Measurements from ENCODE around the gene HTT. TPM values are rescaled to one million over a fixed set of nuclear protein-coding genes. Genes with fewer than 3 reads are reported as not detected.

Gene HTT
- total and polyA plus RNA-seq, 2 of the 13 experiments (the other 11 are each of a cell fraction or from before 2014, with no cell fraction given), result 17.5 to 19.5 TPM

DNA sequence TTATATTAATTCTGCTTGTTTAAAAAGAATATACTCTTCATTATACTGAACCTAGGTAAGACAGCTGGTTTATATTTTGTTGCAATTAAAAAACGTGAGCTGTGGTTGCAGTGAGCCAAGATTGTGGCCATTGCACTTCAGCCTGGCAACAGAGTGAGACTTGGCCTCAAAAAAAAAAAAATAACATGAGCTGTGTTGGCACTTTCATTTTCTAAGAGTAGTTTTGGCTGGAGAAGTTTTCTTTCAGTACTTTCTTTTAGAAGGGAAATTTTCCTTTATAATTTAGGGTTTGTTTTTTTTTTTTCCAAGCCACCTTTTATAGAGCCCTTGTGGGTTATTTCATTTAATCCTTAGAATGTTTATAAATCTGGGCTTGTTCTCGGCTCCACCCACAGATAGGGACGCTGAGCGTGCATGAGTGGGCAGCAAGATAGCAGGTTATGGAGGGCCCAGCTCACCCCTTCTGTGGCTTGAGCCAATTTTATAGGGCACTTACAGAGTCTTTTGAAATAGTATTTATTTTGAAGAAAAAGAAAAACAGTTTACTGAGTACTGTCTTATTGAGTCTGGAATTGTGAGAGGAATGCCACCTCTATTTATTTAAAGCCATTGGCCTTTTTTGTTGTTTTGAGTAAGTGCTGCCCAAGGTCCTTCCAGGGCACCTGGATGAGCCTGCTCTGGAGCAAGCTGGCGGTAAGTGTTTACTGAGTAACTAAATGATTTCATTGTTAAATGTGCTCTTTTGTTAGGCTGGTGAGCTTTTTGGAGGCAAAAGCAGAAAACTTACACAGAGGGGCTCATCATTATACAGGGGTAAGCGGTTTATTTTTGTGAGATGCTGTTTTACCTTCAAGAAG, 60.9 kb downstream of the HTT start:
- ATAC-seq (peak; percentile 79), DNase-seq (ENCODE audit: low spot score) (peak; percentile 45), FAIRE-seq (no peak)
- BruUV-seq (replicated peaks), result no TSS peak
- intact Hi-C loops (cut with micrococcal nuclease; ENCODE audit: unreplicated experiment) (loop anchor here (2.0 kb wide), 1 partner anchor 29 kb away; no protein-coding TSS in a partner anchor), in situ Hi-C loops (cut with HindIII; ENCODE audit: extremely low pct_ligation_motif_present, low pct_unique_long_range_greater_than_20kb) (no loop called here)
- CTCF ChIA-PET (ENCODE audit: low intra/inter-chr PET ratio, low total read pairs), result interaction anchor here (1.6 kb wide), 1 partner anchor 29 kb away, joined by 9 read pairs; no protein-coding TSS in a partner anchor
- H3K27me3 ChIP-seq (ENCODE audit: control insufficient read depth in 1 of 2, insufficient read depth in 2 of 2, low read length in 2 of 2), result no peaks in the 10 kb centered on the region
- H4K20me1 ChIP-seq (ENCODE audit: insufficient read depth, low read length), result no peaks in the 10 kb centered on the region
- peak overlapping the region; percentile 10 for H3K27ac ChIP-seq (ENCODE audit: extremely low read length, insufficient read depth, low read length)
- peaks cover 14% of the 10 kb centered on the region for H3K4me1 ChIP-seq (ENCODE audit: insufficient read depth, low read length)
- no peaks in the 10 kb centered on the region for H3K9me3 ChIP-seq (ENCODE audit: low read length)
- 80% methylated on average over 6 of the region's 6 CpGs for WGBS (ENCODE audit: low lambda C conversion rate)
- no peaks in the 10 kb centered on the region for H3K79me2 ChIP-seq (ENCODE audit: insufficient read depth, low read length)
- H3K36me3 ChIP-seq (replicated peaks in 1 of 2; ENCODE audit: control insufficient read depth in 1 of 2, insufficient read depth in 2 of 2, low read length in 2 of 2), result peaks cover 16 to 73% of the 10 kb centered on the region in 2 experiments; a peak in 4 of 5 replicates
- H3K9ac ChIP-seq (ENCODE audit: insufficient read depth, low read depth, low read length), result no peak overlapping the region
- no peak overlapping the region for H2AFZ ChIP-seq (ENCODE audit: low read length)
- no peak overlapping the region for H3K4me2 ChIP-seq (ENCODE audit: low read depth, low read length)
- no peak overlapping the region for H3K4me3 ChIP-seq (replicated peaks in 1 of 3; ENCODE audit: insufficient read depth in 1 of 3, low read depth in 2 of 3, low read length in 3 of 3)
- POLR2A ChIA-PET, result no interaction called here
- TF ChIP-seq, protein P1, sequence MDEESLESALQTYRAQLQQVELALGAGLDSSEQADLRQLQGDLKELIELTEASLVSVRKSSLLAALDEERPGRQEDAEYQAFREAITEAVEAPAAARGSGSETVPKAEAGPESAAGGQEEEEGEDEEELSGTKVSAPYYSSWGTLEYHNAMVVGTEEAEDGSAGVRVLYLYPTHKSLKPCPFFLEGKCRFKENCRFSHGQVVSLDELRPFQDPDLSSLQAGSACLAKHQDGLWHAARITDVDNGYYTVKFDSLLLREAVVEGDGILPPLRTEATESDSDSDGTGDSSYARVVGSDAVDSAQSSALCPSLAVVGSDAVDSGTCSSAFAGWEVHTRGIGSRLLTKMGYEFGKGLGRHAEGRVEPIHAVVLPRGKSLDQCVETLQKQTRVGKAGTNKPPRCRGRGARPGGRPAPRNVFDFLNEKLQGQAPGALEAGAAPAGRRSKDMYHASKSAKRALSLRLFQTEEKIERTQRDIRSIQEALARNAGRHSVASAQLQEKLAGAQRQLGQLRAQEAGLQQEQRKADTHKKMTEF (CRISPR knock-in tag; IDR thresholded peaks at IDR 0.05), result no peak
- TF ChIP-seq SOX13 (IDR thresholded peaks at IDR 0.05) (no peak), SOX13 (CRISPR knock-in tag; conservative IDR thresholded peaks at IDR 0.05 in 1 of 2, IDR thresholded peaks at IDR 0.05 in 1 of 2) (peak in 1 of 2 experiments; percentile 85; a peak in 2 of 4 replicates), ARNT (IDR thresholded peaks at IDR 0.05) (no peak), GATAD2A (CRISPR knock-in tag; IDR thresholded peaks at IDR 0.05) (0 out of 2 replicates have a peak, but pooled peaks have one; percentile 14), MED1 (CRISPR knock-in tag; IDR thresholded peaks at IDR 0.05) (0 out of 2 replicates have a peak, but pooled peaks have one; percentile 17), FOSL1 (CRISPR knock-in tag; IDR thresholded peaks at IDR 0.05; ENCODE audit: borderline replicate concordance) (no peak), SOX5 (CRISPR knock-in tag; IDR thresholded peaks at IDR 0.05; ENCODE audit: borderline replicate concordance) (peak; percentile 78), FOXP1 (IDR thresholded peaks at IDR 0.05) (no peak), FOXP1 (CRISPR knock-in tag; IDR thresholded peaks at IDR 0.05) (peak; percentile 24; the same call in 1 of the 2 replicates), ZNF724P (CRISPR knock-in tag; IDR thresholded peaks at IDR 0.05; ENCODE audit: borderline replicate concordance) (no peak), SOX6 (IDR thresholded peaks at IDR 0.05) (no peak), SOX6 (CRISPR knock-in tag; IDR thresholded peaks at IDR 0.05) (peak; percentile 63)
- TF ChIP-seq, protein P2, sequence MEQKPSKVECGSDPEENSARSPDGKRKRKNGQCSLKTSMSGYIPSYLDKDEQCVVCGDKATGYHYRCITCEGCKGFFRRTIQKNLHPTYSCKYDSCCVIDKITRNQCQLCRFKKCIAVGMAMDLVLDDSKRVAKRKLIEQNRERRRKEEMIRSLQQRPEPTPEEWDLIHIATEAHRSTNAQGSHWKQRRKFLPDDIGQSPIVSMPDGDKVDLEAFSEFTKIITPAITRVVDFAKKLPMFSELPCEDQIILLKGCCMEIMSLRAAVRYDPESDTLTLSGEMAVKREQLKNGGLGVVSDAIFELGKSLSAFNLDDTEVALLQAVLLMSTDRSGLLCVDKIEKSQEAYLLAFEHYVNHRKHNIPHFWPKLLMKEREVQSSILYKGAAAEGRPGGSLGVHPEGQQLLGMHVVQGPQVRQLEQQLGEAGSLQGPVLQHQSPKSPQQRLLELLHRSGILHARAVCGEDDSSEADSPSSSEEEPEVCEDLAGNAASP (CRISPR knock-in tag; IDR thresholded peaks at IDR 0.05; ENCODE audit: borderline replicate concordance), result peak; percentile 31; the same call in 1 of the 2 replicates
- TF ChIP-seq, protein P3, sequence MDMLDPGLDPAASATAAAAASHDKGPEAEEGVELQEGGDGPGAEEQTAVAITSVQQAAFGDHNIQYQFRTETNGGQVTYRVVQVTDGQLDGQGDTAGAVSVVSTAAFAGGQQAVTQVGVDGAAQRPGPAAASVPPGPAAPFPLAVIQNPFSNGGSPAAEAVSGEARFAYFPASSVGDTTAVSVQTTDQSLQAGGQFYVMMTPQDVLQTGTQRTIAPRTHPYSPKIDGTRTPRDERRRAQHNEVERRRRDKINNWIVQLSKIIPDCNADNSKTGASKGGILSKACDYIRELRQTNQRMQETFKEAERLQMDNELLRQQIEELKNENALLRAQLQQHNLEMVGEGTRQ (IDR thresholded peaks at IDR 0.05; ENCODE audit: low read depth, low read length), result no peak
- TF ChIP-seq, protein P3 (CRISPR knock-in tag; IDR thresholded peaks at IDR 0.05; ENCODE audit: borderline replicate concordance), result no peak
- TF ChIP-seq, protein P4, sequence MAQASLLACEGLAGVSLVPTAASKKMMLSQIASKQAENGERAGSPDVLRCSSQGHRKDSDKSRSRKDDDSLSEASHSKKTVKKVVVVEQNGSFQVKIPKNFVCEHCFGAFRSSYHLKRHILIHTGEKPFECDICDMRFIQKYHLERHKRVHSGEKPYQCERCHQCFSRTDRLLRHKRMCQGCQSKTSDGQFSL (CRISPR knock-in tag; IDR thresholded peaks at IDR 0.05), result no peak
- TF ChIP-seq, protein P5, sequence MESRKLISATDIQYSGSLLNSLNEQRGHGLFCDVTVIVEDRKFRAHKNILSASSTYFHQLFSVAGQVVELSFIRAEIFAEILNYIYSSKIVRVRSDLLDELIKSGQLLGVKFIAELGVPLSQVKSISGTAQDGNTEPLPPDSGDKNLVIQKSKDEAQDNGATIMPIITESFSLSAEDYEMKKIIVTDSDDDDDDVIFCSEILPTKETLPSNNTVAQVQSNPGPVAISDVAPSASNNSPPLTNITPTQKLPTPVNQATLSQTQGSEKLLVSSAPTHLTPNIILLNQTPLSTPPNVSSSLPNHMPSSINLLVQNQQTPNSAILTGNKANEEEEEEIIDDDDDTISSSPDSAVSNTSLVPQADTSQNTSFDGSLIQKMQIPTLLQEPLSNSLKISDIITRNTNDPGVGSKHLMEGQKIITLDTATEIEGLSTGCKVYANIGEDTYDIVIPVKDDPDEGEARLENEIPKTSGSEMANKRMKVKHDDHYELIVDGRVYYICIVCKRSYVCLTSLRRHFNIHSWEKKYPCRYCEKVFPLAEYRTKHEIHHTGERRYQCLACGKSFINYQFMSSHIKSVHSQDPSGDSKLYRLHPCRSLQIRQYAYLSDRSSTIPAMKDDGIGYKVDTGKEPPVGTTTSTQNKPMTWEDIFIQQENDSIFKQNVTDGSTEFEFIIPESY (CRISPR knock-in tag; IDR thresholded peaks at IDR 0.05), result peak; percentile 98

Data from HepG2 (cell line).